BJ (cell line): ENCODE measurements around the gene BOD1L2. TPM values are rescaled to one million over a fixed set of nuclear protein-coding genes. Genes with fewer than 3 reads are reported as not detected.

Source experiments
- CTCF ChIA-PET: fragments of 350-600 bp; formaldehyde crosslinking; extraction: SDS; loops from one replicate; lab custom pipeline; 2021; ENCODE audit warnings: antibody characterized with exemption, inconsistent platforms; lab: Yijun Ruan, JAX
- POLR2A ChIA-PET: fragments of 300-600 bp; sonication (Branson Sonifier 250); formaldehyde crosslinking; extraction: SDS; loops from one replicate; lab custom pipeline; 2021; ENCODE audit warnings: antibody characterized with exemption; lab: Charles Lee
- DNase-seq: peaks from one replicate; pipeline ENCODE4 v3.0.0-alpha.2; 2011; ENCODE audit warnings: low read depth
- H3K27me3 ChIP-seq: 2 replicates; pipeline ENCODE4 v1.6.0; 2011; ENCODE audit warnings: low read length; ENCODE audit not compliant: control insufficient read depth, insufficient read depth
- H3K36me3 ChIP-seq: 2 replicates; pipeline ENCODE4 v1.5.1; 2011; ENCODE audit warnings: low read length; ENCODE audit not compliant: control insufficient read depth, insufficient read depth
- H3K4me3 ChIP-seq: 2 replicates; pipeline ENCODE4 v1.5.1; 2011; ENCODE audit warnings: low read depth, mild to moderate bottlenecking, control low read depth, low read length
- polyA plus RNA-seq: library from polyadenylated mRNA; depleted of rRNA; stranded (reverse); fragments of >200 nt; gene quantifications from 2 replicates; pipeline ENCODE4 v1.2.3, GENCODE V29; 2011
- TF ChIP-seq, protein P1 (sequence below): IDR thresholded peaks from 2 replicates; pipeline ENCODE4 v1.5.1; 2011; ENCODE audit warnings: low read depth, mild to moderate bottlenecking, control low read depth, inconsistent platforms, low read length, moderate library complexity; ENCODE audit not compliant: insufficient read depth

The BOD1L2 gene
- polyA plus RNA-seq, 1 experiment = not detected

DNA sequence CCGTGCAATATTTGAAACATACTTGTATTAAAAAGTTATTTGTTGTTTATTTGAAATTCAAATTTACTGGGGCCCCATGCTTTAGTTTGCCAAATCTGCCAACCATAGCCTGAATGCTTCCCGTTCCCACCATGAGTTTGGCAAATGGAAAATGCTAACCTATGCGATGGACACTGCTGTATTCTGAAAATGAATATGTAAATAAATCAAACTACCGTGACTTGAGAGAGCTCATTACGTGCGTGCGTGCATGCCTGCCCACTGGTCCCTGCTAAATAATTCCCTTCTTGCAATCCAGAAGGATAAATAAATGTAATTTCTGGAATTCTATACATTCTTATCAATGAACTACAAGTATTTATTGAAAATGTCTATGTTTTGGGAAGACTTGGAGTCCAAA lies 3.2 kb downstream of the BOD1L2 start:
- ChIA-PET CTCF (no interaction called here), POLR2A (no interaction called here)
- no peak for DNase-seq
- Histone ChIP-seq H3K27me3 (no peaks in the 10 kb centered on the region), H3K4me3 (no peak overlapping the region), H3K36me3 (no peaks in the 10 kb centered on the region)
- TF ChIP-seq, protein P1, sequence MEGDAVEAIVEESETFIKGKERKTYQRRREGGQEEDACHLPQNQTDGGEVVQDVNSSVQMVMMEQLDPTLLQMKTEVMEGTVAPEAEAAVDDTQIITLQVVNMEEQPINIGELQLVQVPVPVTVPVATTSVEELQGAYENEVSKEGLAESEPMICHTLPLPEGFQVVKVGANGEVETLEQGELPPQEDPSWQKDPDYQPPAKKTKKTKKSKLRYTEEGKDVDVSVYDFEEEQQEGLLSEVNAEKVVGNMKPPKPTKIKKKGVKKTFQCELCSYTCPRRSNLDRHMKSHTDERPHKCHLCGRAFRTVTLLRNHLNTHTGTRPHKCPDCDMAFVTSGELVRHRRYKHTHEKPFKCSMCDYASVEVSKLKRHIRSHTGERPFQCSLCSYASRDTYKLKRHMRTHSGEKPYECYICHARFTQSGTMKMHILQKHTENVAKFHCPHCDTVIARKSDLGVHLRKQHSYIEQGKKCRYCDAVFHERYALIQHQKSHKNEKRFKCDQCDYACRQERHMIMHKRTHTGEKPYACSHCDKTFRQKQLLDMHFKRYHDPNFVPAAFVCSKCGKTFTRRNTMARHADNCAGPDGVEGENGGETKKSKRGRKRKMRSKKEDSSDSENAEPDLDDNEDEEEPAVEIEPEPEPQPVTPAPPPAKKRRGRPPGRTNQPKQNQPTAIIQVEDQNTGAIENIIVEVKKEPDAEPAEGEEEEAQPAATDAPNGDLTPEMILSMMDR = no peak

DNA sequence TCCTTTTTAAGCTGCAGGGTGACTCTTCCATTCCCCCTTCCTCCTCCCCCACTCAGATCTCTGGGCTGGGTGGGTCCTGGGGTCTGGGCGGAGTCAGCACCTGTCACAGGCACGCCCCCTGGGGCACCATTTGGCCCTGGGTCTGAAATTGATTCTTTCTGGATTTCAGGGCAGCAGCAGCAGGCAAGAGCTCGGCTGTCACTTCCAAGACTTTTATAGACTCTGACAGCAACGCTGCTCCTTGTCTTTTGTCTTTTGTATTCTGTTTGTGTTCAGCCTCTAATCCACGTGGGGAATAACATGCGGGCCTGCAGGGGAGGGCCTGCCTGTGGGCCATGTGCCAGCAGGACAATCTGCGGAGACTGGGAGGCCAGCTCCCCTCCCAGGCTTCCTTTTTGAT lies 3.9 kb downstream of the BOD1L2 start:
- TF ChIP-seq, protein P1 = no peak
- no peak overlapping the region for H3K4me3 ChIP-seq
- ChIA-PET POLR2A (no interaction called here), CTCF (no interaction called here)
- no peaks in the 10 kb centered on the region for H3K27me3 ChIP-seq
- no peak for DNase-seq
- no peaks in the 10 kb centered on the region for H3K36me3 ChIP-seq

DNA sequence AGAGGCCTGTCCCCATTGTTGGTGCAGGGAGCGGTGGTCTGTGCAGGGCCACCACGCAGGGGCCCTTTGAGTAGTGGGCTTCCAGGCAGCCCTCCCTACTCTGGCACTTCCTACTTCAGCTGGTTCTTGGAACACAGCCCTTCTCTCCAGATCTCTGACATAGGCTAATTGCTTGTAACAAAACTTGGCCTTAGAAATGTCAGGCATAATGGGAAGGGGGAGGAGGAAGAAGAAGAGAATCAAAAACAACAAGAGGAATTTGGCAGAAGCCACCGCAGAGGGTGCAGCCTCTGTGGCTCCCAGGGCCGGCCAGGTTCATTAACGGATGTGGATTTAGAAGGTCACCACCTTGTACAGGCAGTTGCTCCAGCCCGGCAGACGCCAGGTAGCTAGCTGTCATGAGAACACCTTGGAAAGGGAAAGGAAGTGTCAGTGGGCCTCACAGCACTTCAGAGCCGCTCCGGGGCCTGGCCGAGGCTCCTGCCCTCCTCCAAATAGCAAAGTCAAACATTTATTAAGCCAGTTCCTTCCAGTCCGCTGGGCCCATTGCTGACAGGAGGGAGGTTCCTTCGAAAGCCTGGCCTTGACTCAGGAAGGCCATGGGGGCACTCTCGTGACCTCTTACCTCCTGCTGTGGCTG lies 7.4 kb downstream of the BOD1L2 start:
- no peak for DNase-seq
- ChIA-PET POLR2A (no interaction called here), CTCF (no interaction called here)
- TF ChIP-seq, protein P1 = no peak
- H3K4me3 ChIP-seq = no peak overlapping the region
- no peaks in the 10 kb centered on the region for H3K27me3 ChIP-seq
- no peaks in the 10 kb centered on the region for H3K36me3 ChIP-seq

DNA sequence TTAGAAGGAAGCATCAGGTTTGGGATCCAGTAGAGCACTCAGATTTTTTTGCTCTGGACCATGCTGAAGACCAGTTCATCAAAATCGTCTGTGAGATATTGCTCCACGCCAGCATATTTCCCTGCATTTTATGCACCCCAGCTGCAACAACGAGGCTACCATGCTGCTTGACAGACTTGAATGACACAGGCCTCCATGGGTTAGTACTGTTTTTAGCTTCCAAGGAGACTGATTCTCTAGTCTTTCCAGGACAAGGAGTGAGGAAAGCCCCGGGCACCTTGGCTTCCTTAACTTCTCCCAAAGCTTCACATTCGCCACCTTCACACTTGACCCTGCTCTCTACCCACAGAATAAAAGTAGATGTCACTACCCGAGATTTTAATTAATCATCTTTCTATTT lies 17.5 kb downstream of the BOD1L2 start:
- POLR2A ChIA-PET = no interaction called here
- CTCF ChIA-PET = no interaction called here
- Histone ChIP-seq H3K36me3 (no peaks in the 10 kb centered on the region), H3K27me3 (no peaks in the 10 kb centered on the region), H3K4me3 (no peak overlapping the region)
- DNase-seq = no peak
- TF ChIP-seq, protein P1 = no peak

DNA sequence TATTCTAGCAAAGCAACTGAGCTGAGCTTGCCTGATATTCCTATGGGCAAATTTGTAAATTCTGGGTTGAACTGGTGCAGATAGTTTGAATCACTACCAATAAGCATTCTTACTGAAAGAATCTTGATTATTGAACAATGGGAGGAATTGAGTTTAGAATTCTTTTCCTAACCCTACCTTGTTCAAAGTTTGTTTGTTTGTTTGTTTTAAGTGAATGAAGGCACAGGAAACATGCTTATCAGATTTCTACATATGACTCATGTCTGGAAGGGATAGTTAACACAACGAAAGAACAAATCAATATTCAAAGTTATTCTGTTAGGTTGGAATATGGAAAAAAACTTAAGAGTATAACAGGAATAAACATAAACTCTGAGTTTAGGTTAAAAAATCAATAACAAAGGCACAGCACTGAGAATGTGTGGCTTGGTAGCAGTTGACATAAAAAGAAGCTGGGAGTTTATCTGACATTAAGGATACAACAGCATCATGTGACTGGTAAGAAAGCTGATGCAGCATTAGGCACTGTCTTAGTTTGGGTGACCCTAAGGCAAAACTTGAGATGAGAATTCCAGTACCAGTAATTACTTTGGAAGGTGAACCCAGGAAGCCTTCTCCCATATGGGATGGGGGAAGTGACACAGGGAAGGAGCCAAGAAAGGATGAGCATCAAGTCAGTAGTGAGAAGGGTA lies 20.9 kb downstream of the BOD1L2 start:
- CTCF ChIA-PET = no interaction called here
- no peaks in the 10 kb centered on the region for H3K36me3 ChIP-seq
- H3K27me3 ChIP-seq = no peaks in the 10 kb centered on the region
- POLR2A ChIA-PET = no interaction called here
- no peak for DNase-seq
- TF ChIP-seq, protein P1 = no peak
- no peak overlapping the region for H3K4me3 ChIP-seq
